Activated naive CD4-positive, alpha-beta T cell treated with anti-CD3 and anti-CD28 coated beads, Interleukin-2, amount 10 ng/mL, durations not matched to agents 7 days and 5 days (primary cell): Measurements from ENCODE around the gene COX6B2.

ENCODE experiments used
- CTCF ChIA-PET: fragments of 350-600 bp; sonication (Branson Sonifier 250); formaldehyde crosslinking; loops from one replicate; lab custom pipeline; 2021; ENCODE audit warnings: antibody characterized with exemption; lab: Charles Lee
- DNase-seq: peaks from one replicate; pipeline ENCODE4 v3.0.0-alpha.2; 2020
- H3K27ac Mint-ChIP-seq: one replicate; pipeline ENCODE4 v1.8.0; 2021; ENCODE audit warnings: mild to moderate bottlenecking, moderate library complexity, mixed read lengths
- H3K27me3 Mint-ChIP-seq: one replicate; pipeline ENCODE4 v1.8.0; 2021; ENCODE audit warnings: mild to moderate bottlenecking, mixed read lengths
- H3K36me3 Mint-ChIP-seq: one replicate; pipeline ENCODE4 v1.8.0; 2021; ENCODE audit warnings: mixed read lengths
- H3K4me1 Mint-ChIP-seq: one replicate; pipeline ENCODE4 v1.8.0; 2021; ENCODE audit warnings: mixed read lengths
- H3K4me3 Mint-ChIP-seq: one replicate; pipeline ENCODE4 v1.8.0; 2021; ENCODE audit warnings: mild to moderate bottlenecking, moderate library complexity, mixed read lengths
- H3K9me3 Mint-ChIP-seq: one replicate; pipeline ENCODE4 v1.8.0; 2021; ENCODE audit warnings: mixed read lengths

COX6B2 gene

DNA sequence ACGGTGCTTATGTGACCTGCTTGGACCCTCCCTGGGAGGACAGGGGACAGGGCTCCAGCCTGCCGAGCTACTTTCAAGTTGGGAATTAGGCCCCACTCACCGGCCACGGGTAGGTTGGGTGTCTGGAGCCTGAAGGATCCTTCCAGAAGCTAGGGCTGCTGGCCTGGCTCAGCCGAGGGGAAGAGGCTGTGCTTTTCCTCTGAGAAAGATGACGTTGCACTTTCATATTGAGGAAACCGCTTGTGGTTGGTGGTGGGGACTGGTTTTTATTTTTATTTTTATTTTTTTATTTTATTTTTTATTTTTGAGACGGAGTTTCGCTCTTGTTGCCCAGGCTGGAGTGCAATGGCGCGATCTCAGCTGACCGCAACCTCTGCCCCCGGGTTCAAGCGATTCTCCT, 29.3 kb downstream of the COX6B2 start, which contains the start of gene TMEM150B:
TSS of gene TMEM150B (minus strand) at position 170 of the 400 bp plus-strand sequence. CDS start 4,305 bp downstream, outside the sequence.
- Mint-ChIP-seq H3K4me3 (no peak within 1 kb of the TSS), H3K27me3 (peaks cover 55% of the 10 kb centered on the region), H3K36me3 (no peaks in the 10 kb centered on the region), H3K9me3 (no peaks in the 10 kb centered on the region), H3K4me1 (peaks cover 11% of the 10 kb centered on the region), H3K27ac (no peak within 1 kb of the TSS)
- CTCF ChIA-PET = no interaction called here
- no peak for DNase-seq

DNA sequence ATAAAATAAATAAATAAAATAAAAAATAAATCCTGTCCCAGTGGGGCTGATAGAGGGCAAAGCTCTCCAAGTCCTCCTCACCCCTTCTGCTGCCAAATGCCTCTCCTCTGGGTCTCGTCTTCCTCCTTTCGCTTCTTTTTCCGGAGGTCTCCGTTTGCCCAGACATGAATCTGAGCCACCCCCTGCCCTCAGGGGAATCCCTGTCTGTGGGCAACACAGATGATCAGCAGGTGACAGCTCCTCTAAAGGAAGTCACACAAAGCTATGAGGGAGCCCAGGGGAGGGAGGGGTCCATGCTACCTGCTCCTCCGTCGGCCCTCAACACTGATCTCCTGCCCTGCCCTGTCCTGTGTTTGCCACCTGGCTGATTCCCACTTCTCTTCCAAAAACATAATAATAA, 29.9 kb downstream of the COX6B2 start:
- no peak overlapping the region for H3K27ac Mint-ChIP-seq
- peaks cover 55% of the 10 kb centered on the region for H3K27me3 Mint-ChIP-seq
- no peak for DNase-seq
- CTCF ChIA-PET = no interaction called here
- H3K9me3 Mint-ChIP-seq = no peaks in the 10 kb centered on the region
- no peak overlapping the region for H3K4me3 Mint-ChIP-seq
- no peaks in the 10 kb centered on the region for H3K36me3 Mint-ChIP-seq
- H3K4me1 Mint-ChIP-seq = peaks cover 11% of the 10 kb centered on the region

GRCh38 chr19:55322204-55322885, 32.2 kb downstream of the COX6B2 start:
- H3K4me1 Mint-ChIP-seq = peaks cover 11% of the 10 kb centered on the region
- H3K4me3 Mint-ChIP-seq = no peak overlapping the region
- CTCF ChIA-PET = interaction anchor here (1.0 to 1.7 kb wide), 3 partner anchors 19 to 96 kb away, joined by 3 to 5 read pairs (median 5); no protein-coding TSS in a partner anchor
- no peak for DNase-seq
- no peaks in the 10 kb centered on the region for H3K36me3 Mint-ChIP-seq
- no peak overlapping the region for H3K27ac Mint-ChIP-seq
- H3K9me3 Mint-ChIP-seq = no peaks in the 10 kb centered on the region
- peaks cover 50% of the 10 kb centered on the region for H3K27me3 Mint-ChIP-seq

DNA sequence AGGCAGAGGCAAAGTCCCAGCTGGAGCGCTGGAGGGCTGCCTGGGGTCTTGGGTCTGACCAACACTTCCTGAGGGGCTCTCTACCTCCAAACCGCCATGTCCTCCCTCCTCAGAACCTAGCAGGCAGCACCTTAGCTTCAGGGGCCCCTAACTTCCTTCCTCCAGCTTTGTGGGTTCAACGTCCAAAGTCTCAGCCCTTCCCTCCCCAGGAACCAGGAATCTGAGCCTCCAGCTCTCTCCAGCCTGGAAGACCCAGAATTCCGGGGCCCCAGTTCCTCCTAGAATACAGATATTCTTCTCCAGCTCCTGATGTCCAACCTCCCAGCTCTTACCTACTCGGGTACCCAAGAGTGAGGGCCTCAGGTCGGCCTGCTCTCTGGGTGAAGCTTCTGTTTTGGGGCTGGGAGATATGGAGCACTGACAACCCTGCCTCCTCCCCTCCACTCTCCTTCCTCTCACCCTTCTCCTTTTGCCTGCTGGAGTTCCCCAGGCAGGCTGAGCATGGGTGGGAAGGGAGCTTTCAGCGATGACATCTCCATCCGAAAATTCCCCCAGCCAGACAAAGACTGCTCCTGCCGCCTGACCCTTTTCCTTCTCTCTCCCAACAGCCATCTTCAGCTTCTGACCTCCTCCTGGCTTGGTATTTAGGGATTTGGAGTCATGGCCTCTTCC, 32.9 kb downstream of the COX6B2 start:
- CTCF ChIA-PET = interaction anchor here (0.7 to 1.7 kb wide), 3 partner anchors 16 to 29 kb away, joined by 3 to 5 read pairs (median 4); no protein-coding TSS in a partner anchor
- DNase-seq = no peak

GRCh38 chr19:55320844-55321419, 33.6 kb downstream of the COX6B2 start:
- CTCF ChIA-PET = interaction anchor here (0.6 to 1.7 kb wide), 5 partner anchors 10 to 29 kb away, joined by 3 to 5 read pairs (median 4); no protein-coding TSS in a partner anchor
- Mint-ChIP-seq H3K4me3 (no peak overlapping the region), H3K9me3 (no peaks in the 10 kb centered on the region), H3K4me1 (peaks cover 11% of the 10 kb centered on the region), H3K36me3 (no peaks in the 10 kb centered on the region), H3K27ac (no peak overlapping the region), H3K27me3 (peaks cover 46% of the 10 kb centered on the region)
- no peak for DNase-seq

More for the DNA sequence above, 32.9 kb downstream of the COX6B2 start:
- H3K36me3 Mint-ChIP-seq = no peaks in the 10 kb centered on the region
- H3K9me3 Mint-ChIP-seq = no peaks in the 10 kb centered on the region
- H3K27me3 Mint-ChIP-seq = peaks cover 52% of the 10 kb centered on the region
- no peak overlapping the region for H3K4me3 Mint-ChIP-seq
- H3K27ac Mint-ChIP-seq = no peak overlapping the region
- peaks cover 11% of the 10 kb centered on the region for H3K4me1 Mint-ChIP-seq

GRCh38 chr19:55319785-55320184, 34.7 kb downstream of the COX6B2 start:
- H3K27ac Mint-ChIP-seq = no peak overlapping the region
- DNase-seq = no peak
- H3K4me1 Mint-ChIP-seq = peaks cover 7% of the 10 kb centered on the region
- no peaks in the 10 kb centered on the region for H3K9me3 Mint-ChIP-seq
- H3K27me3 Mint-ChIP-seq = peaks cover 42% of the 10 kb centered on the region
- CTCF ChIA-PET = interaction anchor here (1.6 kb wide), 1 partner anchor 18 kb away, joined by 4 read pairs; no protein-coding TSS in a partner anchor
- H3K4me3 Mint-ChIP-seq = no peak overlapping the region
- H3K36me3 Mint-ChIP-seq = no peaks in the 10 kb centered on the region

GRCh38 chr19:55316646-55317045, 37.9 kb downstream of the COX6B2 start:
- Mint-ChIP-seq H3K27ac (no peak overlapping the region), H3K9me3 (no peaks in the 10 kb centered on the region), H3K4me1 (peaks cover under 1% of the 10 kb centered on the region), H3K4me3 (no peak overlapping the region), H3K36me3 (no peaks in the 10 kb centered on the region), H3K27me3 (peaks cover 21% of the 10 kb centered on the region)
- CTCF ChIA-PET = interaction anchor here (0.9 to 4.3 kb wide), 2 partner anchors 14 to 15 kb away, joined by 3 to 17 read pairs; no protein-coding TSS in a partner anchor
- no peak for DNase-seq

GRCh38 chr19:55315956-55316525, 38.5 kb downstream of the COX6B2 start:
- CTCF ChIA-PET = interaction anchor here (4.3 kb wide), 1 partner anchor 14 kb away, joined by 17 read pairs; no protein-coding TSS in a partner anchor
- H3K36me3 Mint-ChIP-seq = no peaks in the 10 kb centered on the region
- H3K4me1 Mint-ChIP-seq = no peaks in the 10 kb centered on the region
- no peak overlapping the region for H3K4me3 Mint-ChIP-seq
- no peak for DNase-seq
- H3K27me3 Mint-ChIP-seq = peaks cover 15% of the 10 kb centered on the region
- no peaks in the 10 kb centered on the region for H3K9me3 Mint-ChIP-seq
- no peak overlapping the region for H3K27ac Mint-ChIP-seq

GRCh38 chr19:55314396-55314795, 40.1 kb downstream of the COX6B2 start:
- H3K27ac Mint-ChIP-seq = no peak overlapping the region
- CTCF ChIA-PET = interaction anchor here (4.3 kb wide), 1 partner anchor 13 kb away, joined by 17 read pairs; no protein-coding TSS in a partner anchor
- no peaks in the 10 kb centered on the region for H3K9me3 Mint-ChIP-seq
- H3K36me3 Mint-ChIP-seq = no peaks in the 10 kb centered on the region
- no peak overlapping the region for H3K4me3 Mint-ChIP-seq
- H3K27me3 Mint-ChIP-seq = peaks cover 3% of the 10 kb centered on the region
- no peaks in the 10 kb centered on the region for H3K4me1 Mint-ChIP-seq
- no peak for DNase-seq

DNA sequence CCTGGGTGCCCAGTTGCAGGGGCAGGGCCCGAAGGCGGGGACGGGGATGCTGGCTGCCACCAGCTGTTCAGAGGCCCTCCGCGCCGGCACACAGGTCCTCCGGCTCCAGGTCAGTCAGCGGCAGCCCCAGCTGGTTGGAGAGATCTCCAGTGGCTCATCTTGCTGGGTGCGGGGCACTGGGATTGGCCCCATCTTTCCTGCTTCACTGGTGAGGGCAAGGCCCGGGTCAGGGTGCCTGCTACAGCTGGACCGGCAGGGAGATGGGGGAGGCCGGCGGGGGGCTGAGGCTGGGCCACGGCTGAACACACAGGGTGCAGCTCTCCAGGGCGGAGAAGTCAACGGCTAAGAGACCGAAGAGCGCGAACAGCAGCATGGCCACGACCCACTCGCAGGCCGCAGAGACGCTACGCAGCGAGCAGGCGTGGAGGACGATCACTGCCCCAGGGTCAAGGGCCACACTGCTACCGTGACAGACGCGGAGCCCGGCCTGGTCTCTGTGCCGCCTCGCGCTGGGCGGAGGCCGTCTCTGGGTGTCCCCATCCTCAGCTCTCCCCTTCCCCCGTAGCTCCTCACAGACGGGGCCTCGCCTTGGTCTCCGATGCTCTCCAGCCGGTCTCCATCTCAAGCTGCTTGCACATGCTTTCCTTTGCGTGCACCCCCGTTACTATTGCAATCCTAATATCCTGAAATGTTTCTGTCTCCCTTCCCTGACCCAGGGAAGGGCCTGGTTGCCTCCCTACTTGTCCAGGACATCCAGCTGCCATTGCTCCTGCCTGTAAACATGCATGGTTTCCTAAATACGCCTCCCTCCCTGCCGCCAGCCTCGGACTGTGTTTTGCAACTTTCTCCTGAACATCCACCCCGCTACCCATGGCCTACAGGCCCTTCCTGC, 41.7 kb downstream of the COX6B2 start:
- H3K4me1 Mint-ChIP-seq = no peaks in the 10 kb centered on the region
- no peaks in the 10 kb centered on the region for H3K36me3 Mint-ChIP-seq
- no peak overlapping the region for H3K27ac Mint-ChIP-seq
- no peak overlapping the region for H3K4me3 Mint-ChIP-seq
- no peak for DNase-seq
- H3K27me3 Mint-ChIP-seq = peaks cover 3% of the 10 kb centered on the region
- CTCF ChIA-PET = interaction anchor here (1.2 to 4.3 kb wide), 2 partner anchors 11 to 21 kb away, joined by 4 to 17 read pairs; no protein-coding TSS in a partner anchor
- H3K9me3 Mint-ChIP-seq = no peaks in the 10 kb centered on the region

DNA sequence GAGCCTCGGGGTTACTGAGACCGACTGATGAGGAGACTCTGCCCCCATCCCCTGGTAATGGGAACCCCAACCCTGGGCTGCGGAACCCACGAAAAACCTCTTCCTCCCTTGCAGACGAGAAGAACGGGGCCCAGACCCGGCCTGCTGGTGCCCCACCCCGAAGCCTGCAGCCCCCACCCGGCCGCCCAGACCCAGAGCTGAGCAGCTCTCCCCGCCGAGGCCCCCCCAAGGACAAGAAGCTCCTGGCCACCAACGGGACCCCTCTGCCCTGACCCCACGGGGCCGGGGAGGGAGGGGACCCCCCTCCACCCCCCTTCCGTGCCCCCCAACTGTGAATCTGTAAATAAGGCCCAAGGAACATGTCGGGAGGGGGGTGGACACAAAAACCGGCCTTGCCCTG, 42.7 kb downstream of the COX6B2 start:
- DNase-seq = no peak
- no peaks in the 10 kb centered on the region for H3K36me3 Mint-ChIP-seq
- no peak overlapping the region for H3K27ac Mint-ChIP-seq
- no peaks in the 10 kb centered on the region for H3K4me1 Mint-ChIP-seq
- H3K27me3 Mint-ChIP-seq = peaks cover 3% of the 10 kb centered on the region
- CTCF ChIA-PET = no interaction called here
- H3K4me3 Mint-ChIP-seq = no peak overlapping the region
- no peaks in the 10 kb centered on the region for H3K9me3 Mint-ChIP-seq

DNA sequence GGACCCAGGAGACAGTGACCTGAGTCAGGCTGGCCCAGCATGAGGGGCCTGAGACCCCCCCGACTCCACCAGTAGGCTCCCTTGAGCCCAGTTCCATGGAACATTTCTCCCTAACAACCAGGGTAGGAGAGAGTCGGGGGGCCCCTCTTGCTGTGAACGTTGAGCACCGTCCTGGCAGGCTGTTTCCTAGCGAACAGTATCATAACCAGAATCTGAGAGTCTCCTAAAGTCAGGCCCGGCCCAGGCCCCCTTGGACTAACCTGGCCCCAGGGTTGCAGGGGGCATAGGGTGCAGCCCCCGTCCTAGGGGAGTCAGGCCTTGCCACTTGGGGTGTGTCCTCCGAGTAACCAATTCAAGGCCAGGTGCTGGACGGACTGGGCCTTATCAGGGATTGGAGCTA, 43.1 kb downstream of the COX6B2 start:
- no peak for DNase-seq
- Mint-ChIP-seq H3K27me3 (no peaks in the 10 kb centered on the region), H3K36me3 (no peaks in the 10 kb centered on the region), H3K4me3 (no peak overlapping the region), H3K4me1 (no peaks in the 10 kb centered on the region), H3K27ac (no peak overlapping the region), H3K9me3 (no peaks in the 10 kb centered on the region)
- CTCF ChIA-PET = no interaction called here

GRCh38 chr19:55310498-55310897, 44.0 kb downstream of the COX6B2 start:
- CTCF ChIA-PET = interaction anchor here (0.7 kb wide), 1 partner anchor 10 kb away, joined by 3 read pairs; no protein-coding TSS in a partner anchor
- H3K36me3 Mint-ChIP-seq = no peaks in the 10 kb centered on the region
- H3K27ac Mint-ChIP-seq = no peak overlapping the region
- no peaks in the 10 kb centered on the region for H3K9me3 Mint-ChIP-seq
- no peaks in the 10 kb centered on the region for H3K27me3 Mint-ChIP-seq
- no peak for DNase-seq
- peaks cover 6% of the 10 kb centered on the region for H3K4me1 Mint-ChIP-seq
- H3K4me3 Mint-ChIP-seq = no peak overlapping the region
